ENCODE measurements around the gene GALNT14. TPM values are rescaled to one million over a fixed set of nuclear protein-coding genes. Genes with fewer than 3 reads are reported as not detected.

GALNT14 gene
- total RNA-seq, 1 experiment from 2014 or later, result 2.7 TPM

DNA sequence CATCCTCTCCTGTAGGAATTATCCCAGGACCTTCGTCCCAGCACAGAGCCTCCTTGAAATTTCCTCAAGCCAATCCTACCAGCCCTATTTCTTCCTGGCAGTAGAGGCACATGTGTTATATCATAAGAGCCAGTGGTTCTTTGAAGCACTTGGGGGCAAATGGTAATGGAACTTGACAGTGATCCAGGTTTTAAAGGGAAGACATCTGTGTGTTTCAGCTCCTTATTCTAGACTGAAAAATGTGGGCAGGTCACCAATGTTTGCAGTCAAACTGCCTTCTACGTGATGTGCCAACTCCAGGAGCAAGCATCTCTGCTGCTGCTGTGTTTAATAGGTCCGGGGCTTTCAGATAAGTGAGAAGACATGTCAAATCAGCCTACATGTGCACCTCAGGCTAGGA, 157.1 kb downstream of the GALNT14 start:
- Histone ChIP-seq H4K91ac (ENCODE audit: insufficient read length, low read depth, low read length) (no peak overlapping the region), H2AFZ (ENCODE audit: low read length) (no peak overlapping the region), H3K79me1 (ENCODE audit: insufficient read depth, low read depth, low read length, poor library complexity, severe bottlenecking) (no peaks in the 10 kb centered on the region), H2BK20ac (ENCODE audit: low read depth, low read length, poor library complexity, severe bottlenecking) (no peak overlapping the region), H2BK15ac (ENCODE audit: low read depth, low read length) (no peak overlapping the region), H2AK5ac (ENCODE audit: insufficient read length, low read length) (no peak overlapping the region), H3K18ac (ENCODE audit: insufficient read length, low read depth, low read length) (no peak overlapping the region), H4K20me1 (ENCODE audit: control insufficient read depth, insufficient read depth, insufficient read length) (no peaks in the 10 kb centered on the region), H2BK12ac (ENCODE audit: insufficient read length, low read depth, low read length) (no peak overlapping the region), H2BK120ac (ENCODE audit: low read depth, low read length, poor library complexity, severe bottlenecking) (no peak overlapping the region), H2BK5ac (ENCODE audit: insufficient read length, low read length) (no peak overlapping the region), H3K79me2 (ENCODE audit: insufficient read depth, low read length) (no peaks in the 10 kb centered on the region), H3K4me1 (ENCODE audit: insufficient read depth, low read length) (no peaks in the 10 kb centered on the region), H3K23me2 (ENCODE audit: insufficient read length, low read depth, low read length, poor library complexity, severe bottlenecking) (no peaks in the 10 kb centered on the region), H3K27ac (ENCODE audit: insufficient read length, low read depth, low read length) (no peak overlapping the region), H3T11ph (ENCODE audit: low read length) (no peak overlapping the region), H3K27me3 (ENCODE audit: insufficient read depth, low read length) (no peaks in the 10 kb centered on the region), H3K23ac (ENCODE audit: insufficient read length, low read depth, low read length) (no peak overlapping the region), H3K14ac (ENCODE audit: insufficient read depth, low read length) (no peak overlapping the region), H3K9me3 (ENCODE audit: control insufficient read depth, low read depth, low read length) (no peaks in the 10 kb centered on the region), H3K56ac (ENCODE audit: insufficient read length, low read depth, low read length) (no peak overlapping the region), H3K9ac (ENCODE audit: extremely low read depth, insufficient read length, low read length) (no peak overlapping the region), H3K4me2 (ENCODE audit: insufficient read depth, insufficient read length, low read length) (no peak overlapping the region), H4K8ac (replicated peaks; ENCODE audit: insufficient read length, low read depth, low read length) (no peak overlapping the region), H3K4ac (ENCODE audit: low read depth, low read length) (no peak overlapping the region), H4K5ac (ENCODE audit: insufficient read length, low read depth, low read length) (no peak overlapping the region)
- H3K36me3 Mint-ChIP-seq (ENCODE audit: insufficient read depth in 1 of 3, low read depth in 3 of 3), result no peaks in the 10 kb centered on the region; a peak in 1 of 7 replicates
- TF ChIP-seq CTCF (conservative IDR thresholded peaks at IDR 0.05), result no peak
- DNase-seq, result no peak
- no peaks in the 10 kb centered on the region for H3K9me3 Mint-ChIP-seq
- no peak overlapping the region for H3K4me3 Mint-ChIP-seq
- peaks cover 4% of the 10 kb centered on the region for H3K27me3 Mint-ChIP-seq (ENCODE audit: low read depth)
- no peak overlapping the region for H3K27ac Mint-ChIP-seq
- peaks cover 12 to 23% of the 10 kb centered on the region in 2 experiments for H3K4me1 Mint-ChIP-seq
- WGBS (ENCODE audit: extremely low coverage, insufficient read length, low lambda C conversion rate), result no CpG with 5 or more reads among the region's 3 CpGs

Measured in H9 (cell line).